ENCODE data around the gene HES1. TPM values are rescaled to one million over a fixed set of nuclear protein-coding genes. Genes with fewer than 3 reads are reported as not detected.

The HES1 gene
- total RNA-seq, 1 donor from 2014 or later, result 142 TPM

DNA sequence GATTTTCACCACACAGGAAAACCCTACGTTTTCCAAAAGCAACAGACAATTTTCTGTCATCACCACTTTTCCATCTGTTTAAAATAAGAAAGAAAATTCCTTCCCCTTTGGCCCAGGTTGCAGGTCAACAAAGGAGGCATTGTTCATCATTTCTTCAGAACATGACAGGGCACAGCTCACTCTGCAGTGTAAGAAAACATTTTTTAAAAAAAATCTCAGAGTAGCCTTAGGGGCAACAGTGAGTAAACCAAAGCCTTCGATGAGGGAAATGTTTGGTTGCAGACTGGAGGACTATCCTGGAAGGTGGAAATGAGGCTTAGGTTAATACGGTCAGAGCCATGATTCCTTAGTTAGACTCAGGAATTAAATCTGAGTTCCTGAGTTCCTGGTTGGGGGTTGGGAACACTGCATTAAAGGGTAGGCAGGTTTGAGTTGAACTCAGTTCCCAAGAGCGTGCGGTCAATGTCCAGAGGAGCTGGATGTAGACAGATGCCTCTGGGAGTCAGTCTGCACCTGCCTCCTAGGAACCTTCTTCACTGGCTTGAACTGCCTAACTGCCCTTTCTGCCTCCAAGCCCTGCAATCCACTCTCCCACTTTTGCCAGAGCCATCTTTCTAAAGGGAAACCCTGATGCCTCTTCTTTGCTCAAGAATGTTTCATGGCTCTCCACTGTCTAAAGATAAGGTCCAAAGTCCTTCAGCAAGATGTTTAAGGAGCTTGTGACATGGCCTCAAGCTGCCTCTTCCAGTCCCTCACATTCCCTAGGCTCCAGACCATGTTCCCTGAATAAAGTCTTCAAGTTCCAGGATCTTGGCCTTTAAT, 3.3 kb upstream of the HES1 start:
- H3K4me1 Mint-ChIP-seq (ENCODE audit: low read depth), result peaks cover 42% of the 10 kb centered on the region
- peak overlapping the region; percentile 92 for H3K27ac Mint-ChIP-seq
- H3K9me3 Mint-ChIP-seq (ENCODE audit: low read depth), result no peaks in the 10 kb centered on the region
- H3K4me3 Mint-ChIP-seq (ENCODE audit: low read depth), result peak overlapping the region; percentile 79
- TF ChIP-seq, protein P1, sequence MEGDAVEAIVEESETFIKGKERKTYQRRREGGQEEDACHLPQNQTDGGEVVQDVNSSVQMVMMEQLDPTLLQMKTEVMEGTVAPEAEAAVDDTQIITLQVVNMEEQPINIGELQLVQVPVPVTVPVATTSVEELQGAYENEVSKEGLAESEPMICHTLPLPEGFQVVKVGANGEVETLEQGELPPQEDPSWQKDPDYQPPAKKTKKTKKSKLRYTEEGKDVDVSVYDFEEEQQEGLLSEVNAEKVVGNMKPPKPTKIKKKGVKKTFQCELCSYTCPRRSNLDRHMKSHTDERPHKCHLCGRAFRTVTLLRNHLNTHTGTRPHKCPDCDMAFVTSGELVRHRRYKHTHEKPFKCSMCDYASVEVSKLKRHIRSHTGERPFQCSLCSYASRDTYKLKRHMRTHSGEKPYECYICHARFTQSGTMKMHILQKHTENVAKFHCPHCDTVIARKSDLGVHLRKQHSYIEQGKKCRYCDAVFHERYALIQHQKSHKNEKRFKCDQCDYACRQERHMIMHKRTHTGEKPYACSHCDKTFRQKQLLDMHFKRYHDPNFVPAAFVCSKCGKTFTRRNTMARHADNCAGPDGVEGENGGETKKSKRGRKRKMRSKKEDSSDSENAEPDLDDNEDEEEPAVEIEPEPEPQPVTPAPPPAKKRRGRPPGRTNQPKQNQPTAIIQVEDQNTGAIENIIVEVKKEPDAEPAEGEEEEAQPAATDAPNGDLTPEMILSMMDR (IDR thresholded peaks at IDR 0.05; ENCODE audit: unreplicated experiment), result no peak
- H3K27me3 Mint-ChIP-seq, result no peaks in the 10 kb centered on the region
- DNase-seq (ENCODE audit: low spot score, unreplicated experiment), result no peak
- H3K36me3 Mint-ChIP-seq (ENCODE audit: insufficient read depth), result peaks cover 13% of the 10 kb centered on the region

DNA sequence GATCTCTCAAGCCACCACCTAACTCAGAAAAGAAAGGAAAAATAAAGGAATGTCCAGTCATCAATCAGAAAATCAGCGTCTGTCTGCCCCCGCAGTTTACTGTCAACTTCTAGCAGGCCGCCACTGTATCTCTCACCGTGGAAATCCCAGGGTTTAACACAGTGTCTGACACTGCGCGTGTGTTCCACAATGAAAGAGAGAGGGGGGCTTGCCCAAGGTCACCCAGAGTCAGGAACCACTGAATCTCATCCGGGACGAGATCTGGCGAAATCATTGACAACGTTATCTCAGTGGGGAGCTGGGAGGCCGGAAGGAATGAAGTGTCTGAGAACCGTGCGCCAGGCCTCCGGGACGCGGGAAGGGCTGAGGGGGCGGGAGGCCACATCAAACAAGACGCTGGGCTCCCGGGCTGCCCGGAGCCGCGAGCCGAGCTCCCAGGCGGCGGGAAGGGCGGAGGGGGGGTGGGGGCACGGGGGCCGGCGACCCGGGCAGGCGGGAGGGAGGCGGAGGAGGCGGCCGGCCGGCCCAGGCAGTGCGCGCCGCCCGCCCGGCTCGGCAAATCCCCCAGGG, 2.2 kb upstream of the HES1 start:
- peaks cover 46% of the 10 kb centered on the region for H3K4me1 Mint-ChIP-seq (ENCODE audit: low read depth)
- TF ChIP-seq, protein P1 (IDR thresholded peaks at IDR 0.05; ENCODE audit: unreplicated experiment), result no peak
- peak overlapping the region; percentile 79 for H3K4me3 Mint-ChIP-seq (ENCODE audit: low read depth)
- no peaks in the 10 kb centered on the region for H3K9me3 Mint-ChIP-seq (ENCODE audit: low read depth)
- peak overlapping the region; percentile 92 for H3K27ac Mint-ChIP-seq
- no peaks in the 10 kb centered on the region for H3K27me3 Mint-ChIP-seq
- H3K36me3 Mint-ChIP-seq (ENCODE audit: insufficient read depth), result peaks cover 17% of the 10 kb centered on the region
- peak; percentile 31 for DNase-seq (ENCODE audit: low spot score, unreplicated experiment)

- H3K36me3 Mint-ChIP-seq (ENCODE audit: insufficient read depth), result peaks cover 19% of the 10 kb centered on the region
- peak; percentile 65 for DNase-seq (ENCODE audit: low spot score, unreplicated experiment)
- H3K4me3 Mint-ChIP-seq (ENCODE audit: low read depth), result peak overlapping the region; percentile 37
- no peaks in the 10 kb centered on the region for H3K9me3 Mint-ChIP-seq (ENCODE audit: low read depth)
- TF ChIP-seq, protein P1 (IDR thresholded peaks at IDR 0.05; ENCODE audit: unreplicated experiment), result no peak
- H3K27me3 Mint-ChIP-seq, result no peaks in the 10 kb centered on the region
- peaks cover 52% of the 10 kb centered on the region for H3K4me1 Mint-ChIP-seq (ENCODE audit: low read depth)
- H3K27ac Mint-ChIP-seq, result no peak overlapping the region
Observed at GRCh38 chr3:194134231-194134756, 1.7 kb upstream of the HES1 start.

DNA sequence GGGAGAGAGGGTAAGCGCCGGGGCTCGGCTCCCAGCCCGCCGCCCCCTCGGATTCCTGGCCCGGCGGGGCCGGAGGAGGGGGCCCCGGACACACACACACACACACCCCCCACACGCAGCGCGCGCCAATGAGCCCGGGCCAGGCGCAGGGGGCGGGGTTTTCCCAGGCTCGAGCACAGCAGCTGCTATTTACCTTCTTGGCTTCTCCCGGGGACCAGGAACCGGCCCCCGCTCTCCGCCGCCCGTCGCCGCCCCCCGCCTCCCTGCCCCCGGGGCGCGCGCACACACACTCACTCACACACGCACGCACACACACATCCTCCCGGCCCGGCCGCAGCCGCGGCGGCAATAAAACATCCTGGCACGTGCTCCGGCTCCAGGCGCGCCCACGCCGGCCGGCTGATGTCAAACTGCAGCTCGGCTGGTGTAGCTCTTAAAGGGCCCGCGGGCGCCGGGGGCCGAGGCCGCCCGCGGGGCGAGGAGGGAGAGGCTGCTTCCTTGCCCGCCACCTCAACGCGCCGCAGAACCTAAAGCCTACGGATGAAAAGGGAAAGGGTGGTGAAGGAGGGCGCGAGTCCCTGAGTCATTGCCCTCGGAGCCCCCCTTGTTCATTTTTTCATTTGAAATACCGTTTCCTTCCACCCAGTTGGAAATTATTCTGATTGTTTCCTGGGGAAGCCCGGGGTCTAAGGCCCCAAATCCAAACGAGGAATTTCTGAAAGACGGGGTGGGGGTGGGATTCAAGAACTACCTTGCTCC, 1.0 kb upstream of the HES1 start:
- peak overlapping the region; percentile 98 for H3K27ac Mint-ChIP-seq
- no peaks in the 10 kb centered on the region for H3K9me3 Mint-ChIP-seq (ENCODE audit: low read depth)
- TF ChIP-seq, protein P1 (IDR thresholded peaks at IDR 0.05; ENCODE audit: unreplicated experiment), result no peak
- H3K36me3 Mint-ChIP-seq (ENCODE audit: insufficient read depth), result peaks cover 19% of the 10 kb centered on the region
- H3K4me3 Mint-ChIP-seq (ENCODE audit: low read depth), result peak overlapping the region; percentile 90
- DNase-seq (ENCODE audit: low spot score, unreplicated experiment), result peak; percentile 90
- H3K27me3 Mint-ChIP-seq, result no peaks in the 10 kb centered on the region
- peaks cover 51% of the 10 kb centered on the region for H3K4me1 Mint-ChIP-seq (ENCODE audit: low read depth)

DNA sequence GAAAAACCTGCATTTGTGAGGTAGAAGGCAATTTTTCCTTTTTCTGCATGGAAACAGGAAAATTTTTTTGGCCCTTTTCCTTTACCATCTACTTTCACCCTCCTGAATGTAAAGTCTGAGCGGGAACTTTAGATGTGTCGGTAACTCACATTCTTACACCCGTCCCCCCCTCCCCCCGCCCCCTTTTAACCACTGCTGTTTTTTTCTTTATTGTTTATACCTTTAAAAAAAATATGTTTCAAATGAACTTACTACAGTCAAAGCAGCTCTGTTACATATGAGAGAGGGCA, 487 bp upstream of the HES1 start:
- H3K9me3 Mint-ChIP-seq (ENCODE audit: low read depth), result no peaks in the 10 kb centered on the region
- H3K27ac Mint-ChIP-seq, result peak overlapping the region; percentile 98
- no peaks in the 10 kb centered on the region for H3K27me3 Mint-ChIP-seq
- peaks cover 50% of the 10 kb centered on the region for H3K4me1 Mint-ChIP-seq (ENCODE audit: low read depth)
- H3K4me3 Mint-ChIP-seq (ENCODE audit: low read depth), result peak overlapping the region; percentile 90
- peaks cover 19% of the 10 kb centered on the region for H3K36me3 Mint-ChIP-seq (ENCODE audit: insufficient read depth)
- no peak for DNase-seq (ENCODE audit: low spot score, unreplicated experiment)
- TF ChIP-seq, protein P1 (IDR thresholded peaks at IDR 0.05; ENCODE audit: unreplicated experiment), result no peak

Measured in progenitor cell of endocrine pancreas (in vitro differentiated cells).